HG03139 (cell line): Measurements from ENCODE around the gene ZNRF3.

Experiments used
- ATAC-seq: cut with Tn5 transposase; IDR thresholded peaks from one replicate; pipeline ENCODE4 v1.9.1; 2021; ENCODE audit not compliant: unreplicated experiment

Gene ZNRF3

DNA sequence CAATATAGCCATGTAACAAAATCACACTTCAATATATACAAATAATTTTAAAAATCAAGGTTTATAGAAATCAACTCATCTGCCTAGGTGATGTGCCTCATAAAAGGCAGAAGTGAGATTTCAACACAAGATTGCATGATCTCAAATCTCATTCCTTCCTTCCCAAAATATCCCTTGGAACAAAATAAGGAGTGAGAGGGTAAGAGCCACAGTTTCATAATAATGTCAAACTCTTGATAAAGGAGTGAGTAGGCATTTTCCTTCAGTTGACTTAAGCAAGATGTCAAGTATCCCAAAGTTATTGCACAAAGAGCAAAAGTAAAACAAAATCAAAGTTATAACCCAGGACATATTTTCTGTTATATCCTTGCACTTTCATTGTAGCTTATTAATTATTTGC, 97.0 kb downstream of the ZNRF3 start:
- ATAC-seq, result no peak

GRCh38 chr22:28981818-28982499, 98.6 kb downstream of the ZNRF3 start:
- no peak for ATAC-seq

GRCh38 chr22:28983190-28983589, 99.8 kb downstream of the ZNRF3 start:
- no peak for ATAC-seq

GRCh38 chr22:28983788-28984441, 100.5 kb downstream of the ZNRF3 start:
- no peak for ATAC-seq

- ATAC-seq, result no peak
Measured at GRCh38 chr22:28984482-28985158, 101.2 kb downstream of the ZNRF3 start.

GRCh38 chr22:28985581-28986290, 102.4 kb downstream of the ZNRF3 start:
- ATAC-seq, result no peak

DNA sequence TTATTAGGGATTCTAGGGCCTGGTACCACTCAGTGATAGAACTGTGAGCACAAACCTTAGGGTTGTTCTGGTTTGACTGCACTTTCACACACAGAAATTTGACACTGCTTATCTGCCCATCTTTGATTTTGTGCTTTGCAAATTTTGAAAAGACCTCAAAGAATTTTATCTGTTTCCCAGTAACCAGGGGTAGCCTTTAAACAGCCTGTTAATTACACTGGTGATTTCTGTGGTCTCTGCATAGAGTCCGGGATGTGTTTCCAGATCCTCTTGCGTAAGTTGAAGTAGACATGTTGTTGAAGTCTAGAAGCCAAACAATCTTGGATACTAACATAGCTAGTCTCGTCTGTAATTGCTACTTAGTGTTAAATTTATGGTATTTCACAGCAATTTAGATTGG, 103.0 kb downstream of the ZNRF3 start:
- no peak for ATAC-seq

- ATAC-seq, result no peak
Measured at GRCh38 chr22:28988457-28988856, 105.1 kb downstream of the ZNRF3 start.

DNA sequence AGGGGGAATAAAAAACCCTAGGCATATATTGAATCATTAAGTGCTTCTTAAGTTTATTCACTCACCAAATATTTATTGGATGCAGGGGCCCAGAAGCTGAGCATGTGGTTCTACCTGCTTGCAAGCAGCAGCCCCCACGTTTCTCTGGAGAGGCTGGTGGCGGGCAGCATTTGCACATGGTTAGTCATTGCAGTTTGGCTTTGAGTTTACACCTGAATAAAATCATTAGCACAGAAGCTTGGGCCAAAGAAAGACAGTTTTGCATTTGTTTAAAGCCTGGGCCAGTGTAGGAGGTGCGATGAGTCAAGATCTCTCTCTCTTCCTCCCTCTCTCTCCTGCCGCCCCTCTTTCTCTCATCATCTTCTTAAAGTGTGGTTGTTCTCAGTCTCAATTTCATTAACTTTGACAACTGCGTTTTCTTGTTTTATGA, 105.7 kb downstream of the ZNRF3 start:
- ATAC-seq, result no peak

GRCh38 chr22:28989484-28989883, 106.1 kb downstream of the ZNRF3 start:
- no peak for ATAC-seq

DNA sequence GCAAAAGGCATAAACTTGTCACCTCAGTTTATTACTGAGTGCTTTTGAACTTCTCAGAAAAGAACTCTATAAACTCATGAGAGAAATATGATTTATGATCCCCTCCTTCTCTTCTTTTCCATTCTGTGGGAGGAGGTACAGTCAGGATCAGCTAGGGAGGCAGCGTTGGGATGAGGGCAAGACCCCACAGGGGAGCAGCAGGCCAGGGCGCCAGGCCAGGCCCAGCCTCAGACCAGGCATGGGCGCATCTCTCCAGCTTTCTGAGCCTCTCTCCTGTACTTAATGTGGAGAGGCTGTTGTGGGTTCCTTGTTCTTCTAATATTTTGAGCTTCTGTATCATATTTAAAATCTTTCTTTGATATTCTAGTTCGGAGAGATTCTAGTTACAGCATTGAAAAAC, 106.5 kb downstream of the ZNRF3 start:
- no peak for ATAC-seq

GRCh38 chr22:28992565-28993356, 109.4 kb downstream of the ZNRF3 start:
- ATAC-seq, result no peak

GRCh38 chr22:28994522-28994921, 111.2 kb downstream of the ZNRF3 start:
- ATAC-seq, result no peak

DNA sequence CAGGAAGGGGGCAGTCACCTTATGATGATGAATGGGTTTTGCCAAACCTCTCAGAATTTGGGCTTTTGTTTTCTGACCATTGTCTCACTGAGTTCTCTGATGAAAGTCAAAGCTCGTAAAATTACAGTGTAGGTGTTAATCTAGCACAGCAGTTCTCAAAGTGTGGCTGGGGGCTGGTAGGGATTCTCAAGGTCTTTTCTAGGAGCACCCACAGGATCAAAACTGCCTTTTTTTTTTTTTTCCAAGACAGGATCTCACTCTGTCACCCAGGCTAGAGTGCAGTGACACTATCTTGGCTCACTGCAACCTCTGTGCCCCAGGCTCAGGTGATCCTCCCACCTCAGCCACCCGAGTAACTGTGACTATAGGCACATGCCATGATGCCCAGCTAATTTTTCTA, 112.2 kb downstream of the ZNRF3 start:
- ATAC-seq, result no peak

DNA sequence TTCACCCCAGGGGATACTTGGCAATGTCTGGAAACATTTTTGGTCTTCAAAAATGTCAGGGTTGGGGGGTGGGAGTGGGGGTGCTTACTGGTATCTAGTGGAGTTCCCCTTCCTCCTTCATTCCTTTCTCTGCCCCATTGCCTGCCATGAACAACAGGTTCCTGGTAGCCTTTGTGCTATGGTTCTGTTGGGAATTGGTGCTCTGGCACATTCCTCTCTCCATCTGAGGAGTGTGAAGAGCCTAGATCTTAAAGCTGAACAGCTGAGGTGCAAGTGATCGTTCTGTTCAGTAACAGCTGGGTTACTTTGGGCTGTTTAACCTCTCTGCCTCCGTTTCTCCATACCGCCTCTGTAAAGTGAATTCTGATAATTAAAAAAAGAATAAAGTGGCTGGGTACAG, 114.0 kb downstream of the ZNRF3 start:
- ATAC-seq, result no peak

- ATAC-seq, result no peak
Measured at GRCh38 chr22:28998681-28999080, 115.3 kb downstream of the ZNRF3 start.

GRCh38 chr22:28999510-28999909, 116.1 kb downstream of the ZNRF3 start:
- no peak for ATAC-seq

GRCh38 chr22:28999919-29000556, 116.7 kb downstream of the ZNRF3 start:
- ATAC-seq, result no peak

GRCh38 chr22:29000641-29001040, 117.3 kb downstream of the ZNRF3 start:
- no peak for ATAC-seq

GRCh38 chr22:29002603-29003002, 119.2 kb downstream of the ZNRF3 start:
- ATAC-seq, result no peak
